ENCODE data around the gene RPL13. TPM values are rescaled to one million over a fixed set of nuclear protein-coding genes. Genes with fewer than 3 reads are reported as not detected.

The RPL13 gene
- total RNA-seq, 1 experiment from 2014 or later = 2,157 TPM

DNA sequence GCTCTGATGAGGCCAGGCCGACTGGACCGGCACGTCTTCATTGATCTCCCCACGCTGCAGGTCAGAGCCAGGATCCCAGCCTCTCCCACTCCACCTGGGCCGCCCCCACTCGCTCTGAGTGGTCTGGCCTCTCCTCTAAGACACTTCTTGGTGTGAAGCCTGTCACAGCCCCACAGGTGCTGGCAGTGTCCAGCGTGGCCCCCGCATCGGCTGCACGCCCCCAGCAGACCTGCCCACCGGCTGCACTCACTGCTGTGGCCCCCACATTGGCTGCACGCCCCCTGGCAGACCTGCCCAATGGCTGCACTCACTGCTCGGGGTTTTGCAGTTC, 15.8 kb upstream of the RPL13 start:
- no peaks in the 10 kb centered on the region for H3K79me1 ChIP-seq (ENCODE audit: insufficient read depth, low read depth, low read length, poor library complexity, severe bottlenecking)
- H4K20me1 ChIP-seq (ENCODE audit: control insufficient read depth, insufficient read depth, insufficient read length) = no peaks in the 10 kb centered on the region
- no peak overlapping the region for H2AFZ ChIP-seq (ENCODE audit: low read length)
- H3K27me3 ChIP-seq (ENCODE audit: insufficient read depth, low read length) = no peaks in the 10 kb centered on the region
- no peaks in the 10 kb centered on the region for H3K4me1 Mint-ChIP-seq
- no peak overlapping the region for H3K4me2 ChIP-seq (ENCODE audit: insufficient read depth, insufficient read length, low read length)
- no peak for DNase-seq
- WGBS (ENCODE audit: extremely low coverage, insufficient read length, low lambda C conversion rate) = no CpG with 5 or more reads among the region's 13 CpGs
- H4K5ac ChIP-seq (ENCODE audit: insufficient read length, low read depth, low read length) = no peak overlapping the region
- H3K23me2 ChIP-seq (ENCODE audit: insufficient read length, low read depth, low read length, poor library complexity, severe bottlenecking) = no peaks in the 10 kb centered on the region
- H3T11ph ChIP-seq (ENCODE audit: low read length) = no peak overlapping the region
- H4K91ac ChIP-seq (ENCODE audit: insufficient read length, low read depth, low read length) = no peak overlapping the region
- H3K79me2 ChIP-seq (ENCODE audit: insufficient read depth, low read length) = no peaks in the 10 kb centered on the region
- no peak overlapping the region for H3K27ac ChIP-seq (ENCODE audit: insufficient read length, low read depth, low read length)
- H4K8ac ChIP-seq (replicated peaks; ENCODE audit: insufficient read length, low read depth, low read length) = no peak overlapping the region
- no peaks in the 10 kb centered on the region for H3K4me1 ChIP-seq (ENCODE audit: insufficient read depth, low read length)
- H3K27me3 Mint-ChIP-seq (ENCODE audit: low read depth) = no peaks in the 10 kb centered on the region
- H3K9ac ChIP-seq (ENCODE audit: extremely low read depth, insufficient read length, low read length) = no peak overlapping the region
- H3K4me3 Mint-ChIP-seq = no peak overlapping the region
- no peaks in the 10 kb centered on the region for H3K9me3 Mint-ChIP-seq
- peak overlapping the region in 1 of 3 experiments; percentile 40; a peak in 1 of 7 replicates for H3K27ac Mint-ChIP-seq
- H3K9me3 ChIP-seq (ENCODE audit: control insufficient read depth, low read depth, low read length) = no peaks in the 10 kb centered on the region
- H3K14ac ChIP-seq (ENCODE audit: insufficient read depth, low read length) = no peak overlapping the region
- no peak overlapping the region for H3K56ac ChIP-seq (ENCODE audit: insufficient read length, low read depth, low read length)
- no peak overlapping the region for H2BK20ac ChIP-seq (ENCODE audit: low read depth, low read length, poor library complexity, severe bottlenecking)
- H2BK12ac ChIP-seq (ENCODE audit: insufficient read length, low read depth, low read length) = no peak overlapping the region
- no peak overlapping the region for H2BK15ac ChIP-seq (ENCODE audit: low read depth, low read length)
- no peak overlapping the region for H2BK5ac ChIP-seq (ENCODE audit: insufficient read length, low read length)
- H3K23ac ChIP-seq (ENCODE audit: insufficient read length, low read depth, low read length) = no peak overlapping the region
- H2AK5ac ChIP-seq (ENCODE audit: insufficient read length, low read length) = no peak overlapping the region
- no peak overlapping the region for H3K4ac ChIP-seq (ENCODE audit: low read depth, low read length)
- H3K36me3 Mint-ChIP-seq (ENCODE audit: insufficient read depth in 1 of 3, low read depth in 3 of 3) = peaks cover 15 to 66% (median 64%) of the 10 kb centered on the region in 3 experiments; a peak in 5 of 7 replicates
- H3K18ac ChIP-seq (ENCODE audit: insufficient read length, low read depth, low read length) = no peak overlapping the region
- TF ChIP-seq, protein P1, sequence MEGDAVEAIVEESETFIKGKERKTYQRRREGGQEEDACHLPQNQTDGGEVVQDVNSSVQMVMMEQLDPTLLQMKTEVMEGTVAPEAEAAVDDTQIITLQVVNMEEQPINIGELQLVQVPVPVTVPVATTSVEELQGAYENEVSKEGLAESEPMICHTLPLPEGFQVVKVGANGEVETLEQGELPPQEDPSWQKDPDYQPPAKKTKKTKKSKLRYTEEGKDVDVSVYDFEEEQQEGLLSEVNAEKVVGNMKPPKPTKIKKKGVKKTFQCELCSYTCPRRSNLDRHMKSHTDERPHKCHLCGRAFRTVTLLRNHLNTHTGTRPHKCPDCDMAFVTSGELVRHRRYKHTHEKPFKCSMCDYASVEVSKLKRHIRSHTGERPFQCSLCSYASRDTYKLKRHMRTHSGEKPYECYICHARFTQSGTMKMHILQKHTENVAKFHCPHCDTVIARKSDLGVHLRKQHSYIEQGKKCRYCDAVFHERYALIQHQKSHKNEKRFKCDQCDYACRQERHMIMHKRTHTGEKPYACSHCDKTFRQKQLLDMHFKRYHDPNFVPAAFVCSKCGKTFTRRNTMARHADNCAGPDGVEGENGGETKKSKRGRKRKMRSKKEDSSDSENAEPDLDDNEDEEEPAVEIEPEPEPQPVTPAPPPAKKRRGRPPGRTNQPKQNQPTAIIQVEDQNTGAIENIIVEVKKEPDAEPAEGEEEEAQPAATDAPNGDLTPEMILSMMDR (conservative IDR thresholded peaks at IDR 0.05) = no peak
- H2BK120ac ChIP-seq (ENCODE audit: low read depth, low read length, poor library complexity, severe bottlenecking) = no peak overlapping the region
